GM21526 (cell line): ENCODE data around the gene DLEC1.

Experiments used
- ATAC-seq: cut with Tn5 transposase; IDR thresholded peaks from one replicate; pipeline ENCODE4 v1.9.1; 2021; ENCODE audit warnings: moderate library complexity; ENCODE audit not compliant: unreplicated experiment, low FRiP score

The DLEC1 gene

DNA sequence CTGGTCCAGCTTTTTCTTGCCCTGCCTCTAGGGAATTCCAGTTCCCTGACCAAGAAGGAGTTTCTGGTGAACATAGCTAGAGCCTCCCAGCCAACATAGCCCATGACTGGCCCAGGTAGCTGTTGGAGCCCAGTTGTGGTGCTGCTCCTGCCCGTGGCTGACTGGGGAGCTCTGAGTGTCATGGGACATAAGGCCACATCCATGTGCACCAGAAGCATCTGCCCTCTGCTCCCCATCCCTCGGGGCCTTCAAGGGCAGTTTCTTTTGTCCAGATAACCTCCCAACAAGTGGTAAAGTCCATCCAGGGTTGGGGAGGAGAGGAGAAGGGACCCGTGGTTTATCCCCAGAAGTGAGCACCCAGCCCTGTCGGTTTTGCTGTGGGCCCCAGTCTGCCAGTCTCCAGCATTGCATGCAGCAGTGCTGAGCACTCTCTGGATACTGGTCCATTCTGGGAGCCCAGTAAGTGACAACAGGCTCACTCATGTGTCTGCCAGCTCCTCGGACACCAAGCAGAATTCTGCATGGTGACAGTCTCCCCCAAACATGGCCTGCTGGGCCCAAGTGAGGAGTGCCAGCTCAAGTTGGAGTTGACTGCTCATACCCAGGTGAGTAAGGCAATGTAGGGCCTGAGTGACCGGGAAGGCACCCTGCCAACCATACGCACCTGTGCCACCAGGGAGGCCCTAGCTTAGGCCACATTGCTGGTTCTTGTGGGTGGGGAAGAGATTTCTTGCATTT is 69.1 kb downstream of the DLEC1 start:
- ATAC-seq: no peak

DNA sequence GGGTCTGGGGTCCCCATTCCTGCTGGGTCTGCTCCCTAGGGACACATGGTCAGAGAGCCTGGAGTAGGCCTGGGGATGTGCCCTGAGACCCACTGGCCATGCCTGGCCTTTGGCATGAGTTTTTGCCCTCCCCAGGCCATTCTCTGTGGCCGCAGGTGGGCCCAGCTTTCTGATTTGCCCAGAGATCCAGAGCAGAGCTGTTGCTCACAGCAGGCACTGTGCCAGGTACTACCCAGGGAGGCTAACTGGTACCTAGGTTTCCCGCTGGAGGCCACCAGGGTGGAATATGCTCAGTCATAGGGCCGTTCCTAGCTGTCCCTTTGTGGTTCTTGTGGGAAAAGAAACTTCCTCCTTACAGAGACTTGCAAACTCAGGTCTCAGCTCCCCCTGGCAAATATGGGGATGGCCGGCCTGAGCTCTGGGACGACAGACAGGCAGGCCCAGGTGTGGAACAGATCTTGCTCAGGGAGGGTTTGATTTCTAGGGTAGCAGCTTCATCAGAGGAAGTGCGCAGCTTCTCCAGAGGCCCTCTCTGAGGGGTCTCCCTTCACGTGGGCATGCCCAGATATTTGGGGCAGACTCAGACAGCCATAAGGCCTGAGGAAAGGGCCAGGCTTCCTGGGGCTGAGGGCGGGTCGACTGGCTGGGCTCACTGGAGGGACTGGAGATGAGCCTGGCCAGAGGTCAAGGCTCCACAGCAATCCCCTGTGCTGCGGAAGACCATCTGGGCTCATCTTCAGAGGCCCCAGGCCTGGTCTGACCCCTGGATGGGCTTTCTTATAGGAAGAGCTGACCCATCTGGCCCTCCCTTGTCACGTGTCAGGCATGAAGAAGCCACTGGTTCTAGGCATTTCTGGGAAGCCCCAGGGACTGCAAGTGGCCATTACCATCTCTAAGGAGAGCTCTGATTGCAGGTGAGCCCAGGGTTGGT is 69.9 kb downstream of the DLEC1 start:
- no peak for ATAC-seq

DNA sequence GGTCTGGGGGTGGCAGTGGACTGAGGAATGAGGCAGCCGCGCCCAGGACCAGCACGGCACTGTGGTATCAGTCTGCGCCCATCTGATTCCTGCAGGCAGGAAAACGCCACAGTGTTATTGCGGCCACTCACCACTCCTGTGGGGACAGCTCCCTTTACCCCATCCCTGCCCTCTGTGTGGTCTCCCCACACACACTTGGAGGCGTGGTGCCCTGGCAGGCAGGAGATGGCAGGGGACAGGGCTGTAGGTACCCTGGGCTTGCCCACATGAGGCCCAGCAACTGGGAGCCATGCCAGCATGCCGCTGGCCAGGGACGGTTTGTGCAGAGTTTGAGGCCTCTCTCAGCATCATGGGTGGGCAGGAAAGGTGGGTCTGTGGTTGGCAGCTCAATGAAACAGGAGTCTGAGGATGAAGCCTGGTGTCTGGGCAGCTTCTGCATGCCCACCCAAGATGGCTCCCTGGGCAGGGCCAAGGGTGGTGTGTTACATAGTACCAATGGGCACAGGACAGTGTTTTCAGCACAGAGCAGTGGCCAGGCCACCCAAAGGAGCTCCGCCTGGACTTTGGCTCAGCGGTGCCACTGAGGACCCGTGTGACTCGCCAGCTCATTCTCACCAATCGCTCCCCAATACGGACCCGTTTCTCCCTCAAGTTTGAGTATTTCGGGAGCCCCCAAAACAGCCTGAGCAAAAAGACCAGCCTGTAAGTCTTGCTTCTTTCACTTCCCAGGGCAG is 70.7 kb downstream of the DLEC1 start:
- ATAC-seq: no peak

DNA sequence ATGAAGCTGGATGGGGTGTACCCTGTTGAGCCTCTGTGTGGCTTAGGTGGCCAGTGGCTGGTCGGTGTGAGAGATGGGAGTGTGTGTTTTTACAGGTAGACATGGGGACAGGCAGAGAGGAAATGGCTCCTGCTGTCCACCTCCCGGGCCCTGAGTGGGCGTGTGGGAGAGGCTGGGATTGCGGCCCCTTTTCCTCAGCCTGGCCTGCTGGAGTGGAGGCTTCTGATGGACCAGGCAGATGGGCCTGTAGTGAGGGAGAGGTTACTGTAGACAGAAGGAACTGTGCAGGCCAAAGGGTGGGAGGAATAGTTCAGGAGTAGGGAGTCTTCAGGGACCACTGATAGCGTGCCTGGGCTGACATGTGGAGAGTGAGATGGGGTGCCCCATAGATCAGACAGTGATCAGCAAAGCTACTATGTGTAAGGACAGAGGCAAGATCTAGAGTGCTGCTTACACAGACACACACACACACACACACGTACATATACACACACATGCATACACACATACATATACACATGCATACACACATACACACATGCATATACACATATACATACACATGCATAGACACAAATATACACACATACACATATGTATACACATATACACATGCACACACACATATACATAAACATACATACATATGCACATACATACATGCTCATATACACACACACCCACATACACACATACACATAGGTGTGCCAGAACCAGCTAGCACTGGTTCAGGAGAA is 71.5 kb downstream of the DLEC1 start:
- no peak for ATAC-seq

DNA sequence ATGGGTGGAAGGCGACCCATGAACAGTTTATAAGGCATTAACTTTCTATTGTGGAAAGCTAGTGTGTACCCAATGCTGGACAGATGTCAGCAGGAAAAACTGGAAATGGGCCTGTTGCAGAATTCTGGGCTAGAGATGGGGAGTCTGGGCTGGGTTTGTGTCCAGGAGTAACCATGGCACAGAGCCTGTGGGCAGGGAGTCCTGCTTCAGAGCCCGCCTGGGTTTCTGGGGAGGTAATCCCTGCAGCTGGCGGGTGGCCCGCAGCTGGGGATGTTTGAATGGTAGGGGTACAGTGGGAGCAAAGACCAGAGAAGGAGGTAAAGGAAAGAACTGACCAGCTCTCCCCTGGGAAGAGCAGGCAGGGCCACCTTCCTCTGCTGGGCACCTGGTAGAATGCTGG is 72.2 kb downstream of the DLEC1 start:
- no peak for ATAC-seq

DNA sequence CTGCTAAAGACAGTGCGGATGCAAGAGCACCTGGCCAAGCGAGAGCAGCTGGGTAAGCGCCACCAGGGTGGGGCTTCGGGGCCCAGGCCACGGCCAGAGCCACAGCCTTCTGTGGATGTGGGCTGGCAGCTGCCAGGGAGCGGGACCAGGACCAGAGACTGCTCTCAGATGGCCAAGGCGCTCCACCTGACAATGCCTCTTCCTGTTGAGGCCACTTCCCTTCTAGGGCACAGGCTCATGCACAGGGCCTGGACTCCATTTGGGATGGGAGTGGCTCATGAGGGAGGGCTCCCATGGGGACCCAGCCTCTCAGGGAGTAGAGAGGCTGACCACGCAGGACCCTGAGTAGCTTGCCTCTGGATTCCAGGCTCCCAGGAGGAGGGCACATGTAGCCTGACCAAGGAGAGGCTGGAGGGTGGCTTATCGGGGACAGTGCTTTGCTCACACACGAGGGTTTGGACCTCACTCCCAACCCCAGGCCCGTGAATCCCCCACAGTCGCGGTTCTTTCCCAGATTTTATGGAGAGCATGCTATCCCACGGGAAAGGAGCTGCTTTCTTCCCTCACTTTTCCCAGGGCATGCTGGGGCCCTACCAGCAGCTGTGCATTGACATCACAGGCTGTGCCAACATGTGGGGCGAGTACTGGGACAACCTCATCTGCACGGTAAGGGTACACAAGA is 72.8 kb downstream of the DLEC1 start:
- ATAC-seq: no peak

DNA sequence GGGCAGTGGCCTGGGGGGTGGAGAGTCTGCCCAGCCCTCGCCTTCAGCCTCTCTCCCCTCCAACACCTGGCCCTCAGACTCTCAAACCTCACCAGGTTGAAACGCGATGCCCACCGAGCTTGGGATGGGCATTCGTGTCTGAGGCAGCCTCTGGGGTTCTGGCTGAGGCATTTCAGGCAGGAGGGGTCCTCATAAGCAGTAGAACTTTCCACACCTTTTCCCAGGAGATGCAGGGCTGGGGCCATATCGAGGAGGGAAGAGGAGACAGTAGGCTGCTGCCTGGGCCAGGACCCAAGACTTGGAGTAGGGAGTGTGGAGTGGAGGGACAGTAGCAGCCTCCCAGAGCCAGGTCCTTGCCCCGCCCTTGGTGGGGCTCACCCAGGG is 73.4 kb downstream of the DLEC1 start:
- ATAC-seq: no peak

DNA sequence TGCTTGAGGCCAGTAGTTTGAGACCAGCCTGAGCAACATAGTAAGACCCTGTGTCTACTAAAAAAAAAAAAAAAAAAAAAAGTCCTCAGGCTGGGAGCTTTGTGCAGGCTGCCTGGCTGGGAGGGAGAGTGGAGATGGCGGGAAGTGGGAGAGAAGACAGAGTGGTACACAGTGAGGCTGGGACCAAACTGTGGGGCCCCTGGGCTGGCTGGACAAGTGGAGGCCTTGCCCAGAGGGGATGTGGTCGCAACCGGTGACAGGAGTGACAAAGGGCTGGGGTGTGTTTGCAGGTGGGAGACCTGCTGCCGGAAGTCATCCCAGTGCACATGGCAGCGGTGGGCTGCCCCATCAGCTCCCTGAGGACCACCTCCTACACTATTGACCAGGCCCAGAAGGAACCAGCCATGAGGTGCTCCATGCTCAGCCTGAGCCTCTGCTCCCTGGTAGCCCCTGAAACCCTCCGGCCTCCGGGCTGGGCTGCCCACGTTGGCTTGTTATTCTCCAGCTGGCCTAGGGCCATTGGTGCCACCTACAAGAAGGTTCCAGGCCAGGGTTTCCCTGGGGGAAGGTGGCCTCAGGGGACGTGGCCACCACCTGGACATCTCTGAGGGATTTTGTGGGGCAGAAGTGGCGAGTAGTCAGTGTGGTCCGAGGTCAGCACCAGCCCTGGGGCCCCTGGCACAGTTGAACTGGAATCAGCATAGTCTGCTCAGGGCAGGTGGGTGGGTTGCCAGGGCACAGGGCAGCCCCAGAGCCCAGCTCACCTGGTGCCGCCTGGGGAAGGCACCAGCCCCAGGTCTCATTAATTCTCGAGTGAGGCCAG is 75.3 kb downstream of the DLEC1 start:
- ATAC-seq: no peak

DNA sequence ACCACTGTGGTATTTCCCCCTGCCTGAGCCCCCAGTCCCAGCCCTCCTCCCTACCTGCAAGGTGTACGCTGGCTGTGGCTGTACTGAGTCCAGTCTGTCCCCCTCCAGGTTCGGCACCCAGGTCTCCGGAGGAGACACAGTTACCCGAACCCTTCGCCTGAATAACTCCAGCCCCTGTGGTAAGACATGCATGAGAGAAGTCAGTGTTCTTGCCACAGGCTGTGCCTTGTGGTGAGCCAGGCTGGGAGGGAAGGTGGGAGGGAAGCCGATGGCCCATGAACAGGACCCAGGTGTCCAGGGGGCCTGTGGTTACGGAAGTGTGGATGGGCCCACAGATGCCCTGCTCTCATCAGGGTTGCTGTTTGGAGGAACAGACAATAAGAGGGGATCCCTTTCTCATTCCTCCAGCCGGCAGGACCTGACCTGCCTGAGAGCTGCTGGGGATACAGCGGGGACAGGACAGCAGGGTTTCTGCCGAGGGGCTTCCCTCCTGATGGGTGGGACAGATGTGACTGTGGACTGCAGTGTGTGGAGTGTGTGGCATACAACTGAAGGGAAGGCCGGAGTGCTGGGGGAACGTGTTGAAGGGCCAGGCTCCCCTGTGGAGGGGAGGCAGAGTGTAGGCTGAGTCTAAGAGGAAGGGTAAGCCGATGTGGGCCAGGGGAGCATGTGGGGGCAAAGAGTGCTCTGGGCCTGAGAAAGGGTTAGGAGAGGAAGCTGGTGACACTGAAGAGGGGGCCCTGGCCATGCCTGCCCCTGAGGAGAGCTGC is 76.1 kb downstream of the DLEC1 start:
- ATAC-seq: no peak

DNA sequence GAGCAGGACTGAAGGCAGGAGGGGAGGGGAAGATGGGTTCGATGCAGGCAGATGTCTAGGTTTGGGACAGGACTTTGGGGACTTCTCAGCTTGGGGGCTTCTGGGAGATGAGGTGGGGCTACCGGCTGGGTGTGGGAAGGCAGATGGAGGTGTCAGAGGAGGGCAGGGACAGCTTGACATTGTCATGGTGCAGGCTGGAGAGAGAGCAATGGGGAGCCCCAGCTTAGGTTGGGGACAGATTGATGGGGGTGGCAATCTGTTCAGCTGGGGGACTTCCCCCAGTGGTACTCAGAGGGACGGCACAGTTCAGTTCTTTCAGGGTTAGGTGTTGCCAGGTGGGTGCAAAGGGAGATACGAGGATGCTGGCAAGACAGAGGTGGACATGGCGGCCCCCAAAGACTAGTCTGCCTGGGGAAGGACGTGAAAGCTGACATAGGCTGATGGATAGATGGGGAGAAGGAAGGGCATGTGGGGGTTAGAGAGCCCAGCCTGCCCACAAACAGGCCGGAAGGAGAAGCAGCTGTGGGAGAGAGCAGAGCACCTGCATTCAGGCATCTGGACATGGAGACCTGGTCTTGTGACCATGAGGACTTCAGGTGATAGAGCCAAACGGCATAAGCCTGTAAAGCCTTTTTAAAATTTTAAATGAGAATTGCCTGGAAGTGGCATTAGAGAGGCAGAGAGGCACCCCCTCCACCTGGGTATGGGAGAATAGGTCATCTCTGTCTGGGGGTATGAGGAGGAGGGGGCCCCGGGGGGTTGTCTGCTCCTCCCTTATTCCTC is 76.8 kb downstream of the DLEC1 start:
- no peak for ATAC-seq

DNA sequence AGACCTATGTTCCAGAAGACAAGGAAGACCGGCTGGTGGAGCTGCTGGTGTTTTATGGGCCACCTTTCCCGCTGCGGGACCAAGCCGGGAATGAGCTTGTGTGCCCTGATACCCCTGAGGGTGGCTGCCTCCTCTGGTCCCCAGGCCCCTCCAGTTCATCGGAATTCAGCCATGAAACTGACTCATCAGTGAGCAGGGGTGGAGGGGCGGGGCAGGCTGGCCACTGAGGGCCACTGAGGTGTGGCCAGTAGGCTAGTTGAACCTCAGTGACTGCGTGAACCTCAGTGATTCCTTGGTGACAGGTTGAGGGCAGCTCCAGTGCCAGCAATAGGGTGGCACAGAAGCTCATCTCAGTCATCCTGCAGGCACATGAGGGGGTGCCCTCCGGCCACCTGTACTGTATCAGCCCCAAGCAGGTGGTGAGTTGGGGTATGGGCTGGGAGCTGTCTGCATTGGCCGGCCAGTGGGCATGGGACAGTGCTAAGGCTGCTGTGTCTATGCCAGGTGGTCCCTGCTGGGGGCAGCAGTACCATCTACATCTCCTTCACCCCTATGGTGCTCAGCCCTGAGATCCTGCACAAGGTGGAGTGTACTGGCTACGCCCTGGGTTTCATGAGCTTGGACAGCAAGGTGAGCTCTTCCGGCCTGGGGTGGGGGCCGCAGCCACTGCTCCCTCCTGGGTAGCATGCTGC is 77.6 kb downstream of the DLEC1 start:
- ATAC-seq: no peak

DNA sequence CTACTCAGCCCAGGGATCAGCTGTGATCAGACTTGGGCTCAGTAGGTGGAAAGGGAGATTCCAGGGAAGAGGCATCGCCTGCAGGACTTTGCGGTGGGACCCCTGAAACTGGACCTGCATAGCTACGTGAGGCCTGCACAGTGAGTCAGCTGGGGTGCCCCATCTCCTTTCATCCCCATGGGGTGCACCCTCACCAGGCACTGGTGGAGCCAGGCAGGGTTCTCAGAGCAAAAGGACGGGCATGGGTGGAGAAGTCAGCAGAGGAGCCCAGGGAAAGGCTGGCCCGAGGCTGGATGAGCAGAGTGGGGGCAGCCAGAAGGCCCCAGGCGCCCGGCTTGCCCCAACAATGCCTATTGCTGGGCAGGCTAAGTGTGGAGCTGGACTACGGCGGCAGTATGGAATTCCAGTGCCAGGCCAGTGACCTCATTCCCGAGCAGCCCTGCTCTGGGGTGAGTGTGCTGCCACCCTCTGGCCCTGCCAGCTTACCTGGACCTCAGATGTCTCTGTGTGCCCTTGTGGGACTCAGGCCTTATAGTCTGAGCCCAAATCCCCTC is 78.2 kb downstream of the DLEC1 start:
- ATAC-seq: no peak

DNA sequence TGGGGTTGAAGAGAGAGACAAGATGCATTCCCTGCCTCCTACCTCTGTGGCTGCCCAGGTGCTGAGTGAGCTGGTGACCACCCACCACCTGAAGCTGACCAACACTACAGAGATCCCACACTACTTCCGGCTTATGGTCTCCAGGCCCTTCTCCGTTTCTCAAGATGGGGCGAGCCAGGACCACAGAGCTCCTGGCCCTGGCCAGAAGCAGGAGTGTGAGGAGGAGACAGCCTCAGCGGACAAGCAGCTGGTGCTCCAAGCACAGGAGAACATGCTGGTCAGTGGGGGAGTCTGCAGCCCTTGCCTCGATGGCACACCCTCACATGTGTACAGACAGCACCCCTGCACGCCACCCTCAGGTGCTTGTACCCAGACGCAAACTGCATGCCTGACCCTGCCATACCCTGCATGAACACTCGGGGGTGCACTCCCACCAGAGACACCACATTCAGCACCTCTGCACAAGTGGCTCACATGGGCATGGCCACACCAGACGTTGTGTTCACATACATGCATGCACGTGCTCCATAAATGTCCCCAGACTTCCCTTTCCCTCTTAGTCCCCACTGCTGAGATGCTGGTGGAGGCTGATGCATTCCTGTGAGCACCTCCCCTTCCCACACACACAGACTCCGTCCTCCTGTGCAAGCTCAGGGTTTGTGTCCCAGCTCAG is 78.9 kb downstream of the DLEC1 start:
- peak; percentile 80 for ATAC-seq

DNA sequence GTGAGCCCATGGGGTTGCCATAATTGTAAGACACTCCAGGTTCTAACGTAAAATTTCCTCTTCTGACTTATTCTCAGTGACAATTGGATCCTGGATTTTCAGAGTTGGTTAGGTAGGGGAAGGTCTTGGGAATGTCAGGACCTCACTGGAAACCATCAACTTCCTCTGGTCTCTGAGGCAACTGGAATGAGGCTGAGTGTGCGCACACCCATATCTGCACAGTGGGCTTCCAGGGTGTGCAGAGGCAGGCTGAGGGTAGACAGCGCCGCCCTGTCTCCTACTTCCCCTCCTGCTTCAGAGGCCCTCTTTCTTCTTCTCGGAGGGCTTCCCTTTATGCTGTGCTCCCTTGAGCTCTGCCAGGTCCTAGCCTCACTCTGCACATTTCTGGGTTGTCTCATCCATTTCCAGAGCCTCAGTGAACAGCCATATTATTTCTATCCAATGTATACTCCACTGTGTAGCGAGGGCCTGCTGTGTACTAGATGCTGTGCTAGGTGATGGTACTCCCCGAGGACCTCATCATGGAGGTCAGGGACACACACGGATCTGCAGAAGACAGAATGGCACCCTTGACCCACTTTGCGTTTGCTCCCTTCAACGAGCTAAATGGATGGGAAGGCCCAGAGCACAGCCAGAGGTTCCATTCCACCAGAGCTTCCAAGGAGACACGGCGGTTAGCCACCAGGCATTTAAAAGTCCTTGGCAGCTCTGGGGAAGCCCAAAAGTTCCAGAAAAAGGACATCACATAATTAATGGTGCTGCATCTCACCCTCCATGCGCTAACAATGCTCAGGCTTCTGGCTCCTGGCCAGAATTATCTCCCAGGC is 79.6 kb downstream of the DLEC1 start:
- no peak for ATAC-seq

DNA sequence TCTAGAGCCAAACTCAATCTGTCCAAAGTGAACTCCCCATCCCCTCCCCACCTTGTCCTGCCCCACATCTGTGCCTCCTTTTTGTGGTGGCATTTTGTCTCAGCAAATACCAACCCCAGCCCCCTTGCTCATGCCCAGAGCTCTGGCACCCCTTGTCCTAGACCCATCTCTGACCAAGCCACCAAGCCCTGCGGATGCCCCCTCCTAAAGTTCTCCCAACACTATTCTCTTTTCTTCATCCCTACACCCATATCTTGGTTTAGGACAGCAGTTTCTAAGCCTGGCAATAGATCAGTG is 80.2 kb downstream of the DLEC1 start:
- no peak for ATAC-seq
